Panc1 (cell line): Measurements from ENCODE around the gene PACSIN3.

Source experiments
- CTCF ChIP-seq: fragments of 450-650 bp; IDR thresholded peaks from 2 replicates; pipeline ENCODE4 v1.5.1; 2017; ENCODE audit warnings: mild to moderate bottlenecking
- POLR2AphosphoS5 ChIP-seq: IDR thresholded peaks from 2 replicates; pipeline ENCODE4 v1.6.1; 2012; ENCODE audit warnings: mild to moderate bottlenecking, low read depth, low read length, moderate library complexity
- REST ChIP-seq, 2 experiments: IDR thresholded peaks; 2 replicates each; pipeline ENCODE4 v1.6.1; 2011 to 2012; ENCODE audit warnings: low read depth in 2 of 2, control low read depth in 1 of 2, low read length in 1 of 2, mild to moderate bottlenecking in 1 of 2, moderate library complexity in 1 of 2; ENCODE audit not compliant: insufficient read depth in 1 of 2
- SIN3A ChIP-seq: IDR thresholded peaks from 2 replicates; pipeline ENCODE4 v1.6.1; 2012; ENCODE audit warnings: low read depth, mild to moderate bottlenecking, low read length, moderate library complexity, borderline replicate concordance; ENCODE audit not compliant: insufficient read depth
- TCF7L2 ChIP-seq: IDR thresholded peaks from 2 replicates; pipeline ENCODE4 v1.6.1; 2011; ENCODE audit warnings: mild to moderate bottlenecking, low read depth, low read length, inconsistent platforms

GRCh38 chr11:47147250-47147649 is 39.0 kb downstream of the PACSIN3 start:
- no peak for TF ChIP-seq CTCF
- TF ChIP-seq POLR2AphosphoS5 = no peak
- no peak for TF ChIP-seq TCF7L2
- no peak for TF ChIP-seq REST (IDR thresholded peaks at IDR 0.05; ENCODE audit: insufficient read depth in 1 of 2, low read depth in 2 of 2, low read length in 1 of 2)
- no peak for TF ChIP-seq SIN3A
